Renal cortex interstitium (tissue), 11 donors: ENCODE results near the gene TSHR. TPM values are rescaled to one million over a fixed set of nuclear protein-coding genes. Genes with fewer than 3 reads are reported as not detected.
A peak's percentile ranks its signal among the peaks of the same experiment; 100 is the strongest.
"Not testable (repeated sequence)": the region's sequence is repeated elsewhere in the genome, so short reads cannot be mapped to it uniquely, and the experiment has no call there.

ENCODE experiments used
- DNase-seq, 11 donors: peaks; one replicate each; pipeline ENCODE4 v3.0.0-alpha.2; 2013; ENCODE audit warnings: low read depth in 9 of 11, low spot score in 4 of 11; ENCODE audit errors: extremely low read depth in 1 of 11
- polyA plus RNA-seq, 3 donors: library from polyadenylated mRNA; unstranded; fragments of 120-200 nt; gene quantifications; one replicate each; pipeline ENCODE4 v1.2.1, GENCODE V29; 2013; ENCODE audit not compliant: insufficient read length in 3 of 3

TSHR gene
- polyA plus RNA-seq, 3 donors: 0.16 to 0.45 (median 0.17) TPM

- not testable (repeated sequence) for DNase-seq
These were observed 158.8 kb downstream of the TSHR start for GRCh38 chr14:81113945-81114820.

GRCh38 chr14:81120501-81120900 is 165.1 kb downstream of the TSHR start:
- no peak for DNase-seq

- no peak for DNase-seq
These were observed 166.9 kb downstream of the TSHR start for GRCh38 chr14:81122326-81122725.

- DNase-seq: no peak
These were observed 168.4 kb downstream of the TSHR start for GRCh38 chr14:81123811-81124210.

GRCh38 chr14:81125536-81125935 is 170.1 kb downstream of the TSHR start:
- DNase-seq: no peak

GRCh38 chr14:81127785-81128184 is 172.4 kb downstream of the TSHR start:
- no peak for DNase-seq

- no peak for DNase-seq
These were observed 173.8 kb downstream of the TSHR start for GRCh38 chr14:81129242-81129641.

- peak in 1 of 11 donors; percentile 14 for DNase-seq
These were observed 177.0 kb downstream of the TSHR start for GRCh38 chr14:81132468-81132867.

GRCh38 chr14:81133400-81133799 is 178.0 kb downstream of the TSHR start:
- no peak for DNase-seq

GRCh38 chr14:81137316-81137715 is 181.9 kb downstream of the TSHR start:
- DNase-seq: no peak

GRCh38 chr14:81138429-81138828 is 183.0 kb downstream of the TSHR start:
- DNase-seq: no peak

- no peak for DNase-seq
These were observed 186.0 kb downstream of the TSHR start for GRCh38 chr14:81141426-81141825.

- no peak for DNase-seq
These were observed 188.4 kb downstream of the TSHR start for GRCh38 chr14:81143793-81144192.

GRCh38 chr14:81144824-81145603 is 189.6 kb downstream of the TSHR start:
- DNase-seq: no peak

- DNase-seq: no peak
These were observed 191.9 kb downstream of the TSHR start for GRCh38 chr14:81147140-81147897.

GRCh38 chr14:81148635-81149034 is 193.2 kb downstream of the TSHR start:
- no peak for DNase-seq

GRCh38 chr14:81153187-81153586 is 197.8 kb downstream of the TSHR start:
- no peak for DNase-seq

GRCh38 chr14:81157431-81157830 is 202.0 kb downstream of the TSHR start:
- DNase-seq: no peak

- DNase-seq: no peak
These were observed 205.7 kb downstream of the TSHR start for GRCh38 chr14:81161088-81161487.

- DNase-seq: no peak
These were observed 206.3 kb downstream of the TSHR start for GRCh38 chr14:81161749-81162148.
